Measurements from ENCODE around the gene CDH23. TPM values are rescaled to one million over a fixed set of nuclear protein-coding genes. Genes with fewer than 3 reads are reported as not detected.

Gene CDH23
- total RNA-seq, 3 donors from 2014 or later: 1.8 to 3.6 (median 3.0) TPM

- Histone ChIP-seq H3K9me3 (no peaks in the 10 kb centered on the region), H3K36me3 (ENCODE audit: low read depth) (no peaks in the 10 kb centered on the region), H3K4me3 (no peak overlapping the region), H3K4me1 (ENCODE audit: low read depth) (peaks cover 6% of the 10 kb centered on the region)
- intact Hi-C loops (cut with DNase I, micrococcal nuclease): no loop called here
- ATAC-seq (no peak), DNase-seq (no peak)
- TF ChIP-seq CTCF (IDR thresholded peaks at IDR 0.05): no peak
Measured at GRCh38 chr10:71501402-71501801, 104.7 kb downstream of the CDH23 start.

GRCh38 chr10:71502190-71502589 is 105.5 kb downstream of the CDH23 start:
- H3K36me3 ChIP-seq (ENCODE audit: low read depth): no peaks in the 10 kb centered on the region
- no peaks in the 10 kb centered on the region for H3K9me3 ChIP-seq
- no peak overlapping the region for H3K4me3 ChIP-seq
- intact Hi-C loops (cut with DNase I, micrococcal nuclease): no loop called here
- H3K4me1 ChIP-seq (ENCODE audit: low read depth): peaks cover 6% of the 10 kb centered on the region
- no peak for TF ChIP-seq CTCF (IDR thresholded peaks at IDR 0.05)
- ATAC-seq (no peak), DNase-seq (no peak)

- ATAC-seq (no peak), DNase-seq (no peak)
- H3K36me3 ChIP-seq (ENCODE audit: low read depth): no peaks in the 10 kb centered on the region
- no peaks in the 10 kb centered on the region for H3K9me3 ChIP-seq
- peaks cover 6% of the 10 kb centered on the region for H3K4me1 ChIP-seq (ENCODE audit: low read depth)
- intact Hi-C loops (cut with DNase I, micrococcal nuclease): no loop called here
- TF ChIP-seq CTCF (IDR thresholded peaks at IDR 0.05): no peak
- H3K4me3 ChIP-seq: no peak overlapping the region
Measured at GRCh38 chr10:71502851-71503250, 106.1 kb downstream of the CDH23 start.

GRCh38 chr10:71504168-71504567 is 107.4 kb downstream of the CDH23 start:
- Histone ChIP-seq H3K36me3 (ENCODE audit: low read depth) (no peaks in the 10 kb centered on the region), H3K4me1 (ENCODE audit: low read depth) (peaks cover 6% of the 10 kb centered on the region), H3K4me3 (no peak overlapping the region), H3K9me3 (no peaks in the 10 kb centered on the region)
- TF ChIP-seq CTCF (IDR thresholded peaks at IDR 0.05): no peak
- no peak for ATAC-seq
- no peak for DNase-seq
- intact Hi-C loops (cut with DNase I, micrococcal nuclease): no loop called here

GRCh38 chr10:71504570-71504969 is 107.8 kb downstream of the CDH23 start:
- peak in 1 of 3 donors; percentile 69 for DNase-seq

More at GRCh38 chr10:71504570-71504969, 107.8 kb downstream of the CDH23 start:
- ATAC-seq: peak; percentile 95
- no peak for TF ChIP-seq CTCF (IDR thresholded peaks at IDR 0.05)
- peaks cover 6% of the 10 kb centered on the region for H3K4me1 ChIP-seq (ENCODE audit: low read depth)
- H3K9me3 ChIP-seq: no peaks in the 10 kb centered on the region
- H3K4me3 ChIP-seq: no peak overlapping the region
- intact Hi-C loops (cut with DNase I, micrococcal nuclease): no loop called here
- no peaks in the 10 kb centered on the region for H3K36me3 ChIP-seq (ENCODE audit: low read depth)
